GM15510 (cell line): ENCODE data around the gene SMAD1.

Experiments
- POLR2A ChIP-seq: IDR thresholded peaks from 3 replicates; pipeline ENCODE4 v1.6.1; 2011; ENCODE audit warnings: borderline replicate concordance; ENCODE audit not compliant: insufficient read length; ENCODE audit errors: extremely low read depth

Gene SMAD1

DNA sequence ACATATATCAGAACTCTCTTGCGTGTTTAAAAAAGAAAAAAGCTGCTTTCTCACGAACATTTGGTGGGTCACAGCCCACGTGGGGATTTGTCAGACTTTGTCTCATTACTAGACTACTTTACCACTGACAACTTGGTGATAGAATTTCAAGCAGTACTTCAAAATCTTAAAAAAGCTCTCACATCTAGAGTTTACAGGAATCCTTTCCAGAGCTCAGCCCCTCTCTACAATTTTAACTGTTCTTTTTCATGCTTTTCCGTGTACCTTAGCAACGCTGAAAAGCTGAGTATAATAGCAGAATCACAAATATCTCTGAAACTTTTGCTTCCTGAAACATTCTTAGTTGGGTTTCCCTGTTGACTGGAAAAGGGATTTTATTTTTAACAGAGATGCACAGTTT lies 50.2 kb downstream of the SMAD1 start:
- no peak for TF ChIP-seq POLR2A

DNA sequence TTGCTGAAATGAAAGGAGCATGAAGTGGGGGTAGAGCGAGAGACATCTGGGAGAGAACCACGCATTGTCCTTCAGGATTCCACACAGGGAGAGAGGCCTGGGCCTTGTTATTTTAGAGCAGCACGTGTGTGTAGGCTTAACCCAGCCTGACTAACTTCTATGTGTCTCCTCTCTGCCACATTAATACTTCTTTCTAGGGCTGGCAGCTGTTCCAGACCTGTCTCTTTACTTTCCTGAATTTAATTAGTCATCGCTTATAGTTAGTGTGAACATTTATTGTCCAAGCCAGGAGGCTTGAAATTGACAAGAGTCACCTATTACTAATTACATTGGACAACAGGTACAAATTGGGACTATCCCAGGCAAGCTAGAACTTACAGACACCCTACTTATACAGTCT lies 51.3 kb downstream of the SMAD1 start:
- no peak for TF ChIP-seq POLR2A

GRCh38 chr4:145533961-145534360 lies 52.3 kb downstream of the SMAD1 start:
- no peak for TF ChIP-seq POLR2A

GRCh38 chr4:145535202-145535601 lies 53.5 kb downstream of the SMAD1 start:
- no peak for TF ChIP-seq POLR2A

DNA sequence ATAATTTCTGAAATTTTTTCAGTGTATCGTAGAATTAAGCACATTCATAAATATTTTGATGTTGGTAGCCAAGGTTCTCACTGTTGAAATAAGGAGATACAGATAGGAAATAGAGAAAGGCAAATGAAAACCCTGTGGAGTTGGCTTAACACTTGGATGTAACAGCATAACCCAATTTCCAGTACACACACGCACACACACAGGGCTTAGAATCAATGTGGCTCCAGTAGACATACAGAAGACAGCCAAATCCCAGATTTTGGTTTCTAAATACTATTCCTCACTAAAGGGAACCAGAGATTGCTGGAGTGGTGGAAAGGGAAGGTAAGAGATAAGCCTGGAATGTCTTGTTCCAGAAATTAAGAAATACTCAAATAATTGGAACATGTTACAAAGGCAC lies 54.4 kb downstream of the SMAD1 start:
- TF ChIP-seq POLR2A: no peak

GRCh38 chr4:145538596-145538995 lies 56.9 kb downstream of the SMAD1 start:
- TF ChIP-seq POLR2A: no peak

- no peak for TF ChIP-seq POLR2A
These were observed 58.0 kb downstream of the SMAD1 start for GRCh38 chr4:145539671-145540070.

GRCh38 chr4:145540235-145540634 lies 58.6 kb downstream of the SMAD1 start:
- no peak for TF ChIP-seq POLR2A

GRCh38 chr4:145541346-145541745 lies 59.7 kb downstream of the SMAD1 start:
- TF ChIP-seq POLR2A: no peak

GRCh38 chr4:145545031-145545430 lies 63.4 kb downstream of the SMAD1 start:
- TF ChIP-seq POLR2A: no peak

- TF ChIP-seq POLR2A: no peak
These were observed 64.0 kb downstream of the SMAD1 start for GRCh38 chr4:145545538-145546174.

DNA sequence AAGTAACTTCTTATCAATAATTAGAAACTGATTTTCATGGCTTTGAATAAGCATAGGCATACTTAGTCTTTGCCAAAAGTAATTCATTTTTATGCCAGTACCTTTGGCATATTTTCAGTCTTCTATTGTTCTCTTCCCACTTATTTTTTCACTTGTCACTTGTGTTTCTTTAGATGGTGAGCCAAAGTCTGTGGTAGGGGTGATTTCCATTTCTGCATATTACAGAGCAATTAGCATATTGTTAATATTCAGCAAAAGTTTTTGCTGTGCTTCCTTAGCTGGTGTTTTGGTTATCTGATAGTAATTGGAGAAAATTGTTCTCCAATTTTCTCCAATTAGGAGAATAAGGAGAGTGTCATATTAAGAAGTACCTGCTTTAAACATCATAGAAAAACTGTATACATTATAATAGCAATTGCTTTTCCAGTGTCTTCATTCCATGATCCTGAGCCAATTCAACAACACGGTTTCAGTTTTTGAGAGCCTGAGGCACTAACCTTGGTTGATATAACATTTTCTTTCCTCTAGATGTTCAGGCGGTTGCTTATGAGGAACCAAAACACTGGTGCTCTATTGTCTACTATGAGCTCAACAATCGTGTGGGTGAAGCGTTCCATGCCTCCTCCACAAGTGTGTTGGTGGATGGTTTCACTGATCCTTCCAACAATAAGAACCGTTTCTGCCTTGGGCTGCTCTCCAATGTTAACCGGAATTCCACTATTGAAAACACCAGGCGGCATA lies 64.7 kb downstream of the SMAD1 start:
- no peak for TF ChIP-seq POLR2A

DNA sequence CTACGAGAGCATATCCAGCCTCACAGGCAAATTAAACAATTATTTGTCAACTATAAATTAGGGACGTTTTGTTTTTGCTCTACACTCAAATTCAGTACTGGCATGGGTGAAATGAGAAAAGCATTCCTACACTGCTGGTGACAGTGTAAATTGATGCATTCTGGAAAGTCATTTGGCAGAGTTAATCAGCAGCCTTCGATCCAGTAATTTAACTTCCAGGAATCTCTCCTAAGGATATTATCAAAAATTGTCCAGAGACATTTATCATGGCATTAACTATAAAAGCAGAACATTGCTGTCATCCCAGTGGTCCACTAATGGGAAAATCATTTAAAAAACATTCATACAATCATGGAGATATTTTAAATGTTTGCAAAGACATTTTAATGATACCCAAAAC lies 70.0 kb downstream of the SMAD1 start:
- no peak for TF ChIP-seq POLR2A

DNA sequence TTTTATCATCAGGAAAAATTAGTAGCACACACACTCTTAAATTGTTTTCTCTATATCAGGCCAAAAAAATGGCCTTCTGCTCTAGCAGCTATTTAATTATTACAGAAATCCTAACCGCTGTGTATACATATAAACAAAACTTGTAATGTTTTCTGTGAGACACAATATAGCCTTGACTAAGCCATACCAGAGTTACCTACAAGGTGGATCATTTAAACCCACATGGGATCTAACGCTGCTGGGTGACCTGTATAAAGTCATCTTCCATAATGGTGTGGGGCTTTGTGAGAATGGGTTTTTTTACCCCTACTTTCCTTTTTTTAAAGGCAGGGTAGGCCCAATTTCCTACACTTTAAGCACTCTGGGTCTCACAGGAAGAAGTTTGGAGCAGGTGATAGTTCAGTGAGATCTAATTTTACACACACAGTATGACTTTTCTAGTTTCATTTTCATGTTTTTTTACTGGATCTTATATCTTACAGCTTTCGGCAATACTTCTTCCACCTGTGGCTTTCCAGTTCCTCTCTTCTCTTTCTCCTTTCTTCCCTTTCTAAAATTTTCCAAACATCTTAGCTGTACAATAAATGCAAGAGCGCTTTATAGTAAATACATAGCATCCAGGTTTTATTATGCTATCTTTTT lies 70.6 kb downstream of the SMAD1 start:
- TF ChIP-seq POLR2A: no peak

DNA sequence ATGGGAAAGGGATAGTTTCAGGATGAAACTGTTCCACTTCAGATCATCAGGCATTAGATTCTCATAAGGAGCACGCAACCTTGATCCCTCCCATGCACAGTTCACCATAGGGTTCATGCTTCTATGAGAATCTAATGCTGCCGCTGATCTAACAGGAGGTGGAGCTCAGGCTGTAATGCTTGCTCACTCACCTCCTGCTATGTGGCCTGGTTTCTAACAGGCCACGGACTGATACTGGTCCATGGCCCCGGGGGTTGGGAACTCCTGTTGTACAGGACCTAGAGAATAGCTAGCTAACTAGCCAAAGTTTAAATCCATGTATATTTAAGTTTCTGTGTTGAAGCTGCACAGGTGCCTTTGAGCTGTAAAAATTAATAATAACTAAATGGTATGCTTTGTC lies 71.7 kb downstream of the SMAD1 start:
- no peak for TF ChIP-seq POLR2A

DNA sequence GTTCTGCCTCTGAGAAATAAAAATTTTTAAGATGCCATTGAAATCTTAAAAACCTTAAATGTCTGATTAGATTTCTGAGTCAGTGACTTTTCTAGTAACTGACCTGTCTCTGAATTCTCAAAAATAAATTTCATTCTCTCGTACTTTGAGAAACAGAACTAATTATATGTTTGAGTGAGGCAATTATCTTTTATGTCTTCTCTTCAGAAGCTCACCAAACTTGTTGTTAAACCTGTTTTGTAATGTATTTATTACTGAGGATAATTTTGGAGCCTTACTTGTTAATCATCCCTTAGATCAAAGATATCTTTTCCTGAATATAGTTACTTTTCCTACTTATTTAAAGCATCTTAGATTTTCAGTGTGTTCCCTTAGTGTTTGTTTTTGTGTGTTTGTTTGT lies 73.0 kb downstream of the SMAD1 start:
- TF ChIP-seq POLR2A: no peak
